ENCODE results near the gene POLQ.

The POLQ gene

GRCh38 chr3:121482660-121483059, 63.1 kb downstream of the POLQ start:
- TF ChIP-seq POLR2AphosphoS5 (IDR thresholded peaks at IDR 0.05; ENCODE audit: low read depth, low read length), result no peak
- no peak for TF ChIP-seq TAF1 (IDR thresholded peaks at IDR 0.05; ENCODE audit: borderline replicate concordance, insufficient read depth, low read length)
- TF ChIP-seq REST (IDR thresholded peaks at IDR 0.05; ENCODE audit: insufficient read depth in 1 of 2, low read depth in 2 of 2, low read length in 2 of 2), result no peak
- no peak for TF ChIP-seq SIN3A (IDR thresholded peaks at IDR 0.05; ENCODE audit: borderline replicate concordance, insufficient read depth, low read length)
- no peak for TF ChIP-seq FOXP2 (optimal IDR thresholded peaks at IDR 0.05; ENCODE audit: borderline replicate concordance, extremely low read depth, extremely low read length, insufficient read depth)

GRCh38 chr3:121481106-121481880, 64.5 kb downstream of the POLQ start:
- TF ChIP-seq SIN3A (IDR thresholded peaks at IDR 0.05; ENCODE audit: borderline replicate concordance, insufficient read depth, low read length) (no peak), TAF1 (IDR thresholded peaks at IDR 0.05; ENCODE audit: borderline replicate concordance, insufficient read depth, low read length) (no peak), REST (IDR thresholded peaks at IDR 0.05; ENCODE audit: insufficient read depth in 1 of 2, low read depth in 2 of 2, low read length in 2 of 2) (no peak), FOXP2 (optimal IDR thresholded peaks at IDR 0.05; ENCODE audit: borderline replicate concordance, extremely low read depth, extremely low read length, insufficient read depth) (no peak), POLR2AphosphoS5 (IDR thresholded peaks at IDR 0.05; ENCODE audit: low read depth, low read length) (no peak)

GRCh38 chr3:121477589-121477988, 68.2 kb downstream of the POLQ start:
- TF ChIP-seq TAF1 (IDR thresholded peaks at IDR 0.05; ENCODE audit: borderline replicate concordance, insufficient read depth, low read length) (no peak), SIN3A (IDR thresholded peaks at IDR 0.05; ENCODE audit: borderline replicate concordance, insufficient read depth, low read length) (no peak), REST (IDR thresholded peaks at IDR 0.05; ENCODE audit: insufficient read depth in 1 of 2, low read depth in 2 of 2, low read length in 2 of 2) (no peak), FOXP2 (optimal IDR thresholded peaks at IDR 0.05; ENCODE audit: borderline replicate concordance, extremely low read depth, extremely low read length, insufficient read depth) (no peak), POLR2AphosphoS5 (IDR thresholded peaks at IDR 0.05; ENCODE audit: low read depth, low read length) (no peak)

- no peak for TF ChIP-seq REST (IDR thresholded peaks at IDR 0.05; ENCODE audit: insufficient read depth in 1 of 2, low read depth in 2 of 2, low read length in 2 of 2)
- TF ChIP-seq SIN3A (IDR thresholded peaks at IDR 0.05; ENCODE audit: borderline replicate concordance, insufficient read depth, low read length), result no peak
- no peak for TF ChIP-seq FOXP2 (optimal IDR thresholded peaks at IDR 0.05; ENCODE audit: borderline replicate concordance, extremely low read depth, extremely low read length, insufficient read depth)
- TF ChIP-seq POLR2AphosphoS5 (IDR thresholded peaks at IDR 0.05; ENCODE audit: low read depth, low read length), result no peak
- no peak for TF ChIP-seq TAF1 (IDR thresholded peaks at IDR 0.05; ENCODE audit: borderline replicate concordance, insufficient read depth, low read length)
Measured at GRCh38 chr3:121473001-121473400, 72.8 kb downstream of the POLQ start.
